MM.1S (cell line): ENCODE measurements around the gene LIFR.

ENCODE experiments used
- EZH2 ChIP-seq: fragments of 300-600 bp; sonication (generic); optimal IDR thresholded peaks from 2 replicates; pipeline ENCODE3; 2017; ENCODE audit warnings: low read depth, mild to moderate bottlenecking, antibody characterized with exemption, low read length, mixed read lengths
- TF ChIP-seq, protein P1 (sequence below): fragments of 300-600 bp; sonication (generic); IDR thresholded peaks from 2 replicates; pipeline ENCODE4 v1.5.1; 2016; ENCODE audit warnings: antibody characterized with exemption, low read length, mixed read lengths

DNA sequence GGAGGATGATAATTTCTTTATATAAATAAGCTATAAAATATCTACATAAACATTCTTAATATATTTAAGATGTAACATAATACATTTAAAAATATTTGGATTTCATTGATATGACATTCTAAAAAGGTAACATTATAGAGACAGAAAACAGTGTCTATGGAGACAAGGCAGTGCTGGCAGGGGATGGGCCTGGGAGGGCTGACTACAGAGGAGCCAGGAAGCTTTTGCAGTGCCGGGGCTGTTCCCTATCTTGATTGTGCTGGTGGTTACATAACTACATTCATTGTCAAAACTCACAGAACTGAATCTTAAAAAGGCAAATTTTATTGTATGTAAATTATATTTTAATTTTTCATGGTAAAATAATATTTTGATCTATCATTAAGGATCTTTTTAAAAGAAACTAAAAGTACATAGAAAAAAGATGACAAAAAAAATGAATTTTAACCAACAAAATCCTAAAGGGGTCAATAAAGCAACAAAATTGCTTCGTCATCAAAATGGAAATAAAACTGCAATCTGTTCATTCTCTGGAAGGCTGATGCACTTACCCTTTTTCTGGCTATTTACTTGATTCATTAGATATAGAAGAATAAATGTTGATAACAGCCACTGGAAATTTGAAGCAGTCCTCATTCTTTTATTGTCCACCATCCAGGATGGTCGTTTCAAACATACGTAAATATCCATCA, 26.3 kb downstream of the LIFR start:
- TF ChIP-seq, protein P1, sequence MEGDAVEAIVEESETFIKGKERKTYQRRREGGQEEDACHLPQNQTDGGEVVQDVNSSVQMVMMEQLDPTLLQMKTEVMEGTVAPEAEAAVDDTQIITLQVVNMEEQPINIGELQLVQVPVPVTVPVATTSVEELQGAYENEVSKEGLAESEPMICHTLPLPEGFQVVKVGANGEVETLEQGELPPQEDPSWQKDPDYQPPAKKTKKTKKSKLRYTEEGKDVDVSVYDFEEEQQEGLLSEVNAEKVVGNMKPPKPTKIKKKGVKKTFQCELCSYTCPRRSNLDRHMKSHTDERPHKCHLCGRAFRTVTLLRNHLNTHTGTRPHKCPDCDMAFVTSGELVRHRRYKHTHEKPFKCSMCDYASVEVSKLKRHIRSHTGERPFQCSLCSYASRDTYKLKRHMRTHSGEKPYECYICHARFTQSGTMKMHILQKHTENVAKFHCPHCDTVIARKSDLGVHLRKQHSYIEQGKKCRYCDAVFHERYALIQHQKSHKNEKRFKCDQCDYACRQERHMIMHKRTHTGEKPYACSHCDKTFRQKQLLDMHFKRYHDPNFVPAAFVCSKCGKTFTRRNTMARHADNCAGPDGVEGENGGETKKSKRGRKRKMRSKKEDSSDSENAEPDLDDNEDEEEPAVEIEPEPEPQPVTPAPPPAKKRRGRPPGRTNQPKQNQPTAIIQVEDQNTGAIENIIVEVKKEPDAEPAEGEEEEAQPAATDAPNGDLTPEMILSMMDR: no peak
- TF ChIP-seq EZH2: no peak
